Naive B cell (primary cell): ENCODE results near the gene POC1A. TPM values are rescaled to one million over a fixed set of nuclear protein-coding genes. Genes with fewer than 3 reads are reported as not detected.
"Not testable (repeated sequence)": the region's sequence is repeated elsewhere in the genome, so short reads cannot be mapped to it uniquely, and the experiment has no call there.

Source experiments
- ATAC-seq, 2 donors: fragments of 150-1000 bp; cut with Tn5 transposase; 2 replicates each; pipeline ENCODE4 v1.10.0; 2021; ENCODE audit warnings: low read depth in 2 of 2, mild to moderate bottlenecking in 2 of 2, moderate library complexity in 2 of 2
- DNase-seq: peaks from one replicate; pipeline ENCODE4 v3.0.0; 2022
- H3K27ac Mint-ChIP-seq, 6 donors: one replicate each; pipeline ENCODE4 v1.8.0; 2020 to 2022; ENCODE audit warnings: mild to moderate bottlenecking in 6 of 6, mixed read lengths in 6 of 6, moderate library complexity in 5 of 6, inconsistent platforms in 2 of 6
- H3K27me3 Mint-ChIP-seq, 3 donors: one replicate each; pipeline ENCODE4 v1.8.0; 2021 to 2022; ENCODE audit warnings: mixed read lengths in 3 of 3, mild to moderate bottlenecking in 1 of 3
- H3K36me3 Mint-ChIP-seq, 2 donors: one replicate each; pipeline ENCODE4 v1.8.0; 2020 to 2022; ENCODE audit warnings: mixed read lengths in 2 of 2, inconsistent platforms in 1 of 2, mild to moderate bottlenecking in 1 of 2
- H3K4me1 Mint-ChIP-seq, 3 donors: one replicate each; pipeline ENCODE4 v1.8.0; 2020 to 2022; ENCODE audit warnings: mixed read lengths in 3 of 3, inconsistent platforms in 1 of 3, mild to moderate bottlenecking in 1 of 3, moderate library complexity in 1 of 3
- H3K4me3 Mint-ChIP-seq, 8 donors: one replicate each; pipeline ENCODE4 v1.8.0; 2020 to 2022; ENCODE audit warnings: mild to moderate bottlenecking in 8 of 8, mixed read lengths in 8 of 8, moderate library complexity in 8 of 8, inconsistent platforms in 2 of 8
- H3K9me3 Mint-ChIP-seq, 7 donors: one replicate each; pipeline ENCODE4 v1.8.0; 2020 to 2022; ENCODE audit warnings: mixed read lengths in 7 of 7, mild to moderate bottlenecking in 5 of 7, inconsistent platforms in 2 of 7, moderate library complexity in 1 of 7
- polyA plus RNA-seq, 6 donors: library from polyadenylated mRNA; unstranded; fragments of 300-500 nt; fragmentation: Illumina TruSeq; gene quantifications; one replicate each; pipeline ENCODE4 v1.2.3, GENCODE V29; 2021; ENCODE audit warnings: low read depth in 6 of 6

POC1A gene
- polyA plus RNA-seq, 6 donors from 2014 or later, result 1.2 to 4.9 (median 1.6) TPM

DNA sequence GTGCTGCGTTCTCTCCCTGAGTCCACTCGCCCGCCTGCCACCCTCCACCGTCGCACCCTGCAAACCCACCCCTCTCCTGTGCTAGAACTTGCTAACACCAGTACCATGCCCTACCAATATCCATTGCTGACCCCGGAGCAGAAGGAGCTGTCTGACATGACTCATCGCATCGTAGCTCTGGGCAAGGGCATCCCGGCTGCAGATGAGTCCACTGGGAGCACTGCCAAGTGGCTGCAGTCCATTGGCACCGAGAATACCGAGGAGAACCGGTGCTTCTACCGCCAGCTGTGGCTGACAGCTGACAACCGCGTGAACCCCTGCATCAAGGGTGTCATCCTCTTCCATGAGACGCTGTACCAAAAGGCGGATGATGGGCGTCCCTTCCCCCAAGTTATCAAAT, 38.8 kb upstream of the POC1A start:
- ATAC-seq, result no peak

GRCh38 chr3:52191663-52192062, 37.4 kb upstream of the POC1A start:
- no peaks in the 10 kb centered on the region for H3K36me3 Mint-ChIP-seq
- no peaks in the 10 kb centered on the region for H3K27me3 Mint-ChIP-seq
- no peak overlapping the region for H3K4me3 Mint-ChIP-seq
- DNase-seq (no peak), ATAC-seq (no peak)
- H3K4me1 Mint-ChIP-seq, result peaks cover 0 to 7% (median 0%) of the 10 kb centered on the region in 3 donors
- no peak overlapping the region for H3K27ac Mint-ChIP-seq
- no peaks in the 10 kb centered on the region for H3K9me3 Mint-ChIP-seq

More for the DNA sequence above, 38.8 kb upstream of the POC1A start:
- Mint-ChIP-seq H3K27ac (no peak overlapping the region), H3K9me3 (no peaks in the 10 kb centered on the region), H3K4me1 (peaks cover 6 to 13% (median 8%) of the 10 kb centered on the region in 3 donors), H3K27me3 (no peaks in the 10 kb centered on the region), H3K4me3 (no peak overlapping the region), H3K36me3 (no peaks in the 10 kb centered on the region)
- DNase-seq, result no peak

DNA sequence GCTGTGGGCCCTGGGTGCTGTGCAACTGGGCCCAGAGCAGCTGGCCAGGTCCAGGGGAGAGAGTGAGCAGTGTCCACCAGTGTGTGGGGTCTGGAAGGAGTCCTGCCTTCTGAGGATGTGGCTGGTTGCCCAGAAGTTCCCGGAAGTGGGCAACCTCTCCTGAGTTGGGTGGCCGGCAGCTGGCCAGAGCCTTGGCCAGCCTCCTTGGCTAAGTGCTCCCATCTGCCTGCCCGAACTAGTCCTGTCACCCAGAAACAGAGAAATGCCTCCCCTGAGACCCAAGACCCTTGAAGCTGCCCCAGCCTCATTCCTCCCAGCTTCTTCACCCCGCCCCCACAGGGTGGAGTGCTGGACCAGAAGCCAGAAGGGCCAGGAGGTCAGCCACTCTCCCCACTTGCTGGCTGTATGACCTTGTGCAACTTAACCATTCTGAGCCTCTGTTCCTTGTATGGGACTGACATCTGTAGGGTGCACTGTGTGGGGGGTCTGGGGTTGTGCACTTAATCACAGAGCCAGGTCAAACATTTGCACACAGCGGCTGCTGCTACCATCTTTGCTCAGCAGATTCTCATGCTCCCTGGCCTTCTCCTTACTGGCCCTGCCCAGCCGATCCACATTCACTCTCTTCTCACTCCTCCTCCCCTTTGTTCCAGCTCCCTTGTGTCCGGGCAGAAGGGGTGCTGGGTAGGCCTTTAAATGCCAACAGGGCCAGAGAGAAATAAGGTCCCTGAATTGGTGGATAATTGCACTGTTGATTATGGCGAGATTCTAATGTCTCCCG, 36.3 kb upstream of the POC1A start:
- ATAC-seq, result no peak
- no peaks in the 10 kb centered on the region for H3K27me3 Mint-ChIP-seq
- no peak overlapping the region for H3K4me3 Mint-ChIP-seq
- H3K36me3 Mint-ChIP-seq, result no peaks in the 10 kb centered on the region
- peak overlapping the region in 1 of 6 donors; percentile 74 for H3K27ac Mint-ChIP-seq
- H3K4me1 Mint-ChIP-seq, result peaks cover 0 to 3% (median 0%) of the 10 kb centered on the region in 3 donors
- H3K9me3 Mint-ChIP-seq, result no peaks in the 10 kb centered on the region
- no peak for DNase-seq

DNA sequence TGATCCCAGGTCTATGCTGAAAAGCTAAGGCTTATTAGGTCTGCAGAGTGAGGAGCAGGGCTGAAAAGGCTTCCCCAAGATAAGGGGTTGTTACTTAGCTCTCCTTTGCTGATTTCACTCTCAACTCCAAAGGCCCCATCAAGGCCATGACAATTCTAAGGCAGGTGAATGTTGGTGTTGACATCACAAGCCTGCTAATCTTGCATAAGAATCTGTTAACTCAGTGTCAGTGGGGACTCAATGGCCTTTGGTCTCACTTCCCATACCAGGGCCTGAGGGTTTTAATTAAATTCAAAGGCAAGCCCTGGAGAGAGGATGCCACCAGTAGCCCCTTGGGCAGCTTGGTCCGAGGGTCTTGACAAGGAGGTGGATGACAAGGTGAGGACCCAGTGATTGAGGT, 34.3 kb upstream of the POC1A start:
- H3K4me1 Mint-ChIP-seq, result peaks cover 0 to 3% (median 0%) of the 10 kb centered on the region in 3 donors
- ATAC-seq, result no peak
- H3K36me3 Mint-ChIP-seq, result no peaks in the 10 kb centered on the region
- H3K27ac Mint-ChIP-seq, result peak overlapping the region in 2 of 6 donors; percentile 49 to 54
- no peak overlapping the region for H3K4me3 Mint-ChIP-seq
- H3K27me3 Mint-ChIP-seq, result no peaks in the 10 kb centered on the region
- no peak for DNase-seq
- H3K9me3 Mint-ChIP-seq, result no peaks in the 10 kb centered on the region

GRCh38 chr3:52186729-52187128, 32.5 kb upstream of the POC1A start:
- Mint-ChIP-seq H3K9me3 (no peaks in the 10 kb centered on the region), H3K4me3 (no peak overlapping the region), H3K36me3 (no peaks in the 10 kb centered on the region), H3K27me3 (no peaks in the 10 kb centered on the region), H3K4me1 (peaks cover 0 to 3% (median 0%) of the 10 kb centered on the region in 3 donors), H3K27ac (no peak overlapping the region)
- no peak for DNase-seq
- ATAC-seq, result no peak

GRCh38 chr3:52185837-52186236, 31.6 kb upstream of the POC1A start:
- Mint-ChIP-seq H3K27ac (peak overlapping the region in 1 of 6 donors; percentile 27), H3K4me3 (no peak overlapping the region), H3K4me1 (peaks cover 0 to 3% (median 0%) of the 10 kb centered on the region in 3 donors), H3K9me3 (no peaks in the 10 kb centered on the region), H3K27me3 (no peaks in the 10 kb centered on the region), H3K36me3 (no peaks in the 10 kb centered on the region)
- ATAC-seq (no peak), DNase-seq (no peak)

DNA sequence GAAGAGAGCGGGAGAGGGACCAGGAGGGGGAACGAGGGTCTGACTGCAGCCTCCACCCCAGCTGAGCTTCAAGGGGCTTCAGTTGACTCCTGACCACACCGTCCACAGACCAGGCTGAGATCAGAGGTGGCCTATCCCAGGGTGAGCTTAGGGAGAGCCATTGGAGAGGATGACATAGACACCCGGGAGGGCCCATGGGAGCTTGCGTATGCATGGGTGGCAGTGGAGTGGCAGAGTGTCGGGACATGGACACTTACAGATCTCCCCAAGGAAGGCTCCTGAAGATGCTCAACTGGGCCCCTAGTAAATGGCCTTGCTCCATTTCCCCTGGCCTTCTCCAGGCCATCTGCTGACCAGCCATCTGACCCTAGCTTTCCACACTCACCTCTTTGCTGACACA, 31.1 kb upstream of the POC1A start:
- Mint-ChIP-seq H3K36me3 (no peaks in the 10 kb centered on the region), H3K9me3 (no peaks in the 10 kb centered on the region), H3K27me3 (no peaks in the 10 kb centered on the region), H3K27ac (peak overlapping the region in 3 of 6 donors; percentile 26 to 68 (median 33)), H3K4me1 (peaks cover 0 to 3% (median 0%) of the 10 kb centered on the region in 3 donors), H3K4me3 (no peak overlapping the region)
- no peak for DNase-seq
- ATAC-seq, result no peak

- Mint-ChIP-seq H3K4me3 (no peak overlapping the region), H3K36me3 (no peaks in the 10 kb centered on the region), H3K4me1 (peaks cover 0 to 3% (median 0%) of the 10 kb centered on the region in 3 donors), H3K27ac (peak overlapping the region in 1 of 6 donors; percentile 26), H3K9me3 (no peaks in the 10 kb centered on the region), H3K27me3 (no peaks in the 10 kb centered on the region)
- DNase-seq (no peak), ATAC-seq (no peak)
These were observed 30.5 kb upstream of the POC1A start for GRCh38 chr3:52184690-52185089.

GRCh38 chr3:52183786-52184445, 29.7 kb upstream of the POC1A start:
- Mint-ChIP-seq H3K4me3 (no peak overlapping the region), H3K27me3 (no peaks in the 10 kb centered on the region), H3K36me3 (no peaks in the 10 kb centered on the region), H3K27ac (no peak overlapping the region), H3K4me1 (peaks cover 0 to 2% (median 0%) of the 10 kb centered on the region in 3 donors), H3K9me3 (no peaks in the 10 kb centered on the region)
- DNase-seq (no peak), ATAC-seq (no peak)

DNA sequence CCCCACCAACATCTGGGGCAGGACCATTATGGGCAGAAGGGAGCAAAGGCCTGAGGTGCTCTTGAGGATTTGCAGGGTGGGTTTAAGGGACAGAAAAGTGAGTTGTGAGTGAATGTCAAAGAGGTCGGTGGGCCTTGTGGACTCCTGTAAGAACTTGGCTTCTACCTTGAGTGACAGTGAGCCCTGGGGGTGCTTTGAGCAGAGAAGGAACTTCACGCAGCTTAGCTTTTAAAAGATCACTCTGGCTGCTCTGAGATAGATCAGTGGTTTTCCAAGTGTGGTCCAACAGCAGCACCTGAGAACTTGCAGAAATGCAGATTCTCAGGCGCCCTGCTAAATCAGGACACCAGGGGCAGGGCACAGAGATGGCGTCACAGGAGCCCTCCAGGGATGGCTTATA, 28.5 kb upstream of the POC1A start:
- no peaks in the 10 kb centered on the region for H3K36me3 Mint-ChIP-seq
- DNase-seq, result no peak
- H3K27ac Mint-ChIP-seq, result no peak overlapping the region
- H3K9me3 Mint-ChIP-seq, result no peaks in the 10 kb centered on the region
- no peak overlapping the region for H3K4me3 Mint-ChIP-seq
- peaks cover 0 to 7% (median 0%) of the 10 kb centered on the region in 3 donors for H3K27me3 Mint-ChIP-seq
- no peak for ATAC-seq
- H3K4me1 Mint-ChIP-seq, result no peaks in the 10 kb centered on the region

DNA sequence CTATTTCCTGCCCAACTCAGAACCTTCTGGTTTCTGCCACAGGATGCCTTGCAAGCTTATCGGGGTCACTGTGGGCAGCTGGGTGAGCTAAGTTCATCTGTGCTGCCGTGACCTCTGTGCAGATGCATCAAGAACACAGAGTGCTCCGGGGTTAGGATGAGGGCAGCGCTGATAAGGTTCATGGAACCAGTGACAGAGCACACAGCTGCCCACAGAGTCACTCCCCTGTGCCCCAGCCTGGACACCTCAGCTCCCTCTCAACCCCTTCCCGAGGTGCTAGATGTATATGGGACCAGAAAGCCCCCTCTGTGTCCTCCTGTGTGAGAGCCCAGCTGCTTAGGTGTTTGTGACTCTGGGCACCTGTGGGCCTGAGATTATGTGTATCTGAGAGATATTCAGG, 28.0 kb upstream of the POC1A start:
- DNase-seq (no peak), ATAC-seq (no peak)
- H3K27me3 Mint-ChIP-seq, result peaks cover 0 to 12% (median 0%) of the 10 kb centered on the region in 3 donors
- H3K9me3 Mint-ChIP-seq, result no peaks in the 10 kb centered on the region
- H3K36me3 Mint-ChIP-seq, result no peaks in the 10 kb centered on the region
- no peaks in the 10 kb centered on the region for H3K4me1 Mint-ChIP-seq
- H3K4me3 Mint-ChIP-seq, result no peak overlapping the region
- H3K27ac Mint-ChIP-seq, result no peak overlapping the region

GRCh38 chr3:52181543-52181942, 27.3 kb upstream of the POC1A start:
- DNase-seq, result no peak
- H3K9me3 Mint-ChIP-seq, result no peaks in the 10 kb centered on the region
- no peak overlapping the region for H3K27ac Mint-ChIP-seq
- peaks cover 0 to 12% (median 0%) of the 10 kb centered on the region in 3 donors for H3K27me3 Mint-ChIP-seq
- no peaks in the 10 kb centered on the region for H3K36me3 Mint-ChIP-seq
- H3K4me1 Mint-ChIP-seq, result no peaks in the 10 kb centered on the region
- no peak for ATAC-seq
- H3K4me3 Mint-ChIP-seq, result peak overlapping the region in 1 of 8 donors; percentile 22

- H3K4me1 Mint-ChIP-seq, result no peaks in the 10 kb centered on the region
- ATAC-seq, result no peak
- no peaks in the 10 kb centered on the region for H3K9me3 Mint-ChIP-seq
- H3K36me3 Mint-ChIP-seq, result no peaks in the 10 kb centered on the region
- no peak for DNase-seq
- no peak overlapping the region for H3K4me3 Mint-ChIP-seq
- H3K27me3 Mint-ChIP-seq, result peaks cover 0 to 12% (median 0%) of the 10 kb centered on the region in 3 donors
- no peak overlapping the region for H3K27ac Mint-ChIP-seq
These were observed 24.3 kb upstream of the POC1A start for GRCh38 chr3:52178537-52178936.

DNA sequence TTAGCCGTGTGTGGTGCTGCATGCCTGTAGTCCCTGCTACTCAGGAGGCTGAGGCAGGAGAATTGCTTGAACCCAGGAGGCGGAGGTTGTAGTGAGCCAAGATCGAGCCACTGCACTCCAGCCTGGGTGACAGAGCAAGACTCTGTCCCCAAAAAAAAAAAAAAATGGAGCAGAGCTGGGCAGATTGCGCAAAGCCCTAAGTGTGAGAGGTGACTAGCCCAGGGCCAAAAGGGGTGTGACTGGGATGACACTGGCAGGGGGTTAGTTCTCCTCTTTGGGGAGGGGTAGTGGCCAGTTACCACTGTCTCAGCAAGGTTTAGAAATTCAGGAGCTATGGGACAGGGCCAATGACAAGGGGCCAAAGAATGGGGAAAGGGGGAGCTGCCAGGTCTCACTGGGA, 23.9 kb upstream of the POC1A start:
- H3K27ac Mint-ChIP-seq, H3K9me3 Mint-ChIP-seq, H3K36me3 Mint-ChIP-seq, DNase-seq, H3K4me3 Mint-ChIP-seq, ATAC-seq, H3K4me1 Mint-ChIP-seq: not testable (repeated sequence)
- peaks cover 0 to 12% (median 0%) of the 10 kb centered on the region in 3 donors for H3K27me3 Mint-ChIP-seq
